K562 (cell line): ENCODE results near the gene ITPR2. TPM values are rescaled to one million over a fixed set of nuclear protein-coding genes. Genes with fewer than 3 reads are reported as not detected.

ENCODE experiments used
- ATAC-seq: fragments of 200-7000 bp; cut with Tn5 transposase; 3 replicates; pipeline ENCODE4 v1.9.1; 2020; ENCODE audit warnings: moderate library complexity
- BruUV-seq: library from RNA; stranded (reverse); fragments of 400-500 nt; replicated peaks from 2 replicates; lab custom pipeline; 2021; lab: Mats Ljungman, UMichigan
- CTCF ChIA-PET: fragments of 300-600 bp; formaldehyde crosslinking; extraction: SDS; loops from one replicate; lab custom pipeline; 2021; ENCODE audit warnings: low intra/inter-chr PET ratio; lab: Yijun Ruan, JAX
- POLR2A ChIA-PET: fragments of 300-600, 350-650 bp; sonication (Branson Sonifier 250); formaldehyde crosslinking; extraction: SDS; loops from one replicate; lab custom pipeline; 2021; ENCODE audit warnings: antibody characterized with exemption, inconsistent platforms; lab: Yijun Ruan, JAX
- DNase-seq, 4 experiments: peaks; one replicate each; pipeline versions ENCODE4 v3.0.0 to v3.0.0-alpha.2; 2011 to 2018; ENCODE audit warnings: low spot score in 3 of 4, mixed read lengths in 3 of 4; ENCODE audit errors: extremely low read depth in 1 of 4
- FAIRE-seq: peaks from 2 replicates; lab custom pipeline; 2011; peaks lifted over from hg19 to GRCh38; lab: Jason Lieb, UNC
- H2AFZ ChIP-seq: 2 replicates; pipeline ENCODE4 v1.6.0; 2011; ENCODE audit warnings: low read depth, low read length, control low read depth, inconsistent platforms
- H3K27ac ChIP-seq: fragments of 200-600 bp; 3 replicates; pipeline ENCODE4 v1.8.0; 2011; ENCODE audit warnings: low read depth, mild to moderate bottlenecking, control low read depth, inconsistent platforms, low read length, moderate library complexity, mixed read lengths; ENCODE audit errors: extremely low read depth
- H3K27me3 ChIP-seq, 2 experiments: fragments of 300-600 bp in 1 of 2; 2 replicates in 1 of 2; 3 replicates in 1 of 2; pipeline versions ENCODE4 v1.6.0 to v1.8.0; 2011; ENCODE audit warnings: inconsistent platforms in 2 of 2, low read length in 2 of 2, mild to moderate bottlenecking in 1 of 2, mixed read lengths in 1 of 2, moderate library complexity in 1 of 2; ENCODE audit not compliant: control insufficient read depth in 2 of 2, insufficient read depth in 2 of 2
- H3K36me3 ChIP-seq: fragments of 300-600 bp; 3 replicates; pipeline ENCODE4 v1.8.0; 2011; ENCODE audit warnings: mild to moderate bottlenecking, low read length, inconsistent platforms; ENCODE audit not compliant: control insufficient read depth, insufficient read depth
- H3K4me1 ChIP-seq, 2 experiments: fragments of 200-600 bp in 1 of 2; replicated peaks in 1 of 2; 2 replicates in 1 of 2; 3 replicates in 1 of 2; pipeline versions ENCODE4 v1.5.1 to v1.8.0; 2011; ENCODE audit warnings: inconsistent platforms in 2 of 2, low read length in 2 of 2, mild to moderate bottlenecking in 1 of 2, mixed read lengths in 1 of 2, moderate library complexity in 1 of 2; ENCODE audit not compliant: control insufficient read depth in 2 of 2, insufficient read depth in 2 of 2
- H3K4me2 ChIP-seq: 2 replicates; pipeline ENCODE4 v1.6.1; 2011; ENCODE audit warnings: low read length, control low read depth, inconsistent platforms, mixed read lengths; ENCODE audit not compliant: insufficient read depth
- H3K4me3 ChIP-seq: fragments of 200-600 bp; sonication (generic), shearing (Covaris generic); 2 replicates; pipeline ENCODE4 v1.5.1; 2016; ENCODE audit warnings: control low read depth, inconsistent platforms
- H3K79me2 ChIP-seq: fragments of 200-600 bp; 3 replicates; pipeline ENCODE4 v1.8.0; 2011; ENCODE audit warnings: low read length, inconsistent platforms; ENCODE audit not compliant: control insufficient read depth, insufficient read depth
- H3K9ac ChIP-seq, 2 experiments: 2 replicates each; pipeline versions ENCODE4 v1.6.0 to v1.6.1; 2011; ENCODE audit warnings: low read depth in 2 of 2, low read length in 2 of 2, control low read depth in 1 of 2, inconsistent platforms in 1 of 2, mild to moderate bottlenecking in 1 of 2, mixed read lengths in 1 of 2; ENCODE audit not compliant: insufficient read depth in 1 of 2
- H3K9me1 ChIP-seq: one replicate; pipeline ENCODE4 v1.6.0; 2011; ENCODE audit warnings: inconsistent platforms, mild to moderate bottlenecking, low read length, moderate library complexity; ENCODE audit not compliant: control insufficient read depth, insufficient read depth
- H3K9me3 ChIP-seq: replicated peaks from 2 replicates; pipeline ENCODE4 v1.5.1; 2011; ENCODE audit warnings: low read depth, low read length, inconsistent platforms; ENCODE audit not compliant: control insufficient read depth, insufficient read depth
- H4K20me1 ChIP-seq: replicated peaks from 2 replicates; pipeline ENCODE4 v1.6.1; 2011; ENCODE audit warnings: low read length, inconsistent platforms, mixed read lengths; ENCODE audit not compliant: control insufficient read depth, insufficient read depth
- CBX1 ChIP-seq: sonication (generic); IDR thresholded peaks from 2 replicates; pipeline ENCODE4 v1.6.1; 2016; ENCODE audit warnings: antibody characterized with exemption, low read depth, mild to moderate bottlenecking
- CEBPB ChIP-seq: fragments of 450-650 bp; IDR thresholded peaks from 2 replicates; pipeline ENCODE4 v1.6.1; 2016; ENCODE audit warnings: missing genetic modification characterization, missing compliant biosample characterization
- CEBPG ChIP-seq, 3 experiments: fragments of 200-800 bp in 1 of 3; sonication (Bioruptor generic) in 1 of 3; sonication (generic) in 1 of 3; formaldehyde crosslinking in 1 of 3; IDR thresholded peaks in 2 of 3; conservative IDR thresholded peaks in 1 of 3; 2 replicates each; pipeline versions ENCODE4 v1.6.1 to v1.8.0; 2016 to 2022; ENCODE audit warnings: missing compliant biosample characterization in 2 of 3, missing genetic modification characterization in 2 of 3, mild to moderate bottlenecking in 1 of 3, missing genetic modification reagents in 1 of 3
- DACH1 ChIP-seq: fragments of 450-650 bp; IDR thresholded peaks from 2 replicates; pipeline ENCODE4 v1.6.1; 2018; ENCODE audit not compliant: partially characterized antibody
- HNRNPH1 ChIP-seq: fragments of 200-400 bp; formaldehyde crosslinking; optimal IDR thresholded peaks from 2 replicates; pipeline ENCODE3; 2017; ENCODE audit warnings: low read depth, mild to moderate bottlenecking, low read length, moderate library complexity
- SNIP1 ChIP-seq: fragments of 450-650 bp; IDR thresholded peaks from 2 replicates; pipeline ENCODE4 v1.7.1; 2017; ENCODE audit warnings: low read depth, mild to moderate bottlenecking
- TGIF2 ChIP-seq: sonication (generic); formaldehyde crosslinking; IDR thresholded peaks from 2 replicates; pipeline ENCODE4 v1.8.1; 2022; ENCODE audit warnings: mild to moderate bottlenecking, missing genetic modification reagents, moderate library complexity
- ZNF212 ChIP-seq: fragments of 450-650 bp; formaldehyde crosslinking; IDR thresholded peaks from 2 replicates; pipeline ENCODE4 v1.4.0; 2020; ENCODE audit warnings: mild to moderate bottlenecking
- WGBS: fragments of 100-300 bp; shearing (Covaris generic); methylation state at CpG from one replicate; pipeline ENCODE4 v1.1.6; 2016; ENCODE audit warnings: low coverage, mixed read lengths; ENCODE audit not compliant: insufficient coverage; ENCODE audit errors: missing lambda C conversion rate; 5-methylcytosine and 5-hydroxymethylcytosine counted together
- in situ Hi-C: fragments of 300-500 bp; cut with MboI; formaldehyde crosslinking; loops from 4 replicates; pipeline ENCODE4 v1.15.0; 2018; ENCODE audit warnings: inconsistent platforms, mixed read lengths
- intact Hi-C: fragments of 100-400 bp; cut with micrococcal nuclease; formaldehyde crosslinking; loops from 2 replicates; pipeline ENCODE4 v1.14.2; 2022
- polyA plus RNA-seq, 8 experiments: library from polyadenylated mRNA; depleted of rRNA in 4 of 8; stranded (reverse) in 5 of 8; unstranded in 3 of 8; fragments of >200 nt; fragmentation: Nextera tagmentation in 2 of 8; fragmentation: Illumina TruSeq in 1 of 8; extraction: Ambion mirVana in 2 of 8; extraction: Trizol in 1 of 8; gene quantifications; 2 replicates each; pipeline versions ENCODE4 v1.2.1 to v1.2.3, GENCODE V29; 2011 to 2014; ENCODE audit warnings: inconsistent platforms in 1 of 8, missing spikeins in 1 of 8
- total RNA-seq, 7 experiments: library from RNA; depleted of rRNA in 6 of 7; stranded (reverse); fragments of >200 nt in 6 of 7; fragmentation: Illumina TruSeq in 2 of 7; extraction: Trizol in 2 of 7; gene quantifications; 2 replicates each; pipeline versions ENCODE4 v1.2.1 to v1.2.3, GENCODE V29; 2011 to 2021; ENCODE audit warnings: low replicate concordance in 1 of 7

Gene ITPR2
- total and polyA plus RNA-seq, 9 of the 15 experiments (the other 6 are each of a cell fraction or from before 2014, with no cell fraction given) = 0.21 to 3.3 (median 0.95) TPM

DNA sequence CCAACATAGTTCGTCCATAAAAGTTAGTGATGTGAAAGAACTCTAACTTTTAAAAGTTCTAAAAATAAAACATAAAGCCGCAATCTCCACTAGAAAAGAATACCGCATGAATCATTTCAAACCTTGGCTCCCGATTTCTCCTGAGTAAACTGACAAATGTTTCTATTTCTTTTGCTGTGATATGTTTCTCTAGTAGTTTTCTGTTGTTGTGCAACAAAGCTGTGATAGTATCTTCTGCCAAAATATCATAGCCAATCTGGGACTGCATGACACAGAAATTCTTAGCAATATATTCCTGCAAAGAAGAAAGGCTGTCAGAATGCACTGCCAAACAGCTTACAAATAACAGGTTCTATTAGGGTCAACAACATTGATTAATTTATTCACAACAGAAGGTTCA, 174.0 kb downstream of the ITPR2 start:
- ChIA-PET POLR2A (interaction anchor here (0.6 kb wide), 1 partner anchor 51 kb away, joined by 4 read pairs; no protein-coding TSS in a partner anchor), CTCF (no interaction called here)
- Histone ChIP-seq H3K4me2 (no peak overlapping the region), H3K27me3 (no peaks in the 10 kb centered on the region), H3K9ac (no peak overlapping the region), H3K36me3 (no peaks in the 10 kb centered on the region)
- no peak for ATAC-seq
- no TSS peak for BruUV-seq
- in situ Hi-C loops = no loop called here
- intact Hi-C loops = no loop called here
- TF ChIP-seq SNIP1 (no peak), CEBPG (CRISPR knock-in tag; IDR thresholded peaks at IDR 0.05) (no peak), CEBPG (tag; conservative IDR thresholded peaks at IDR 0.05 in 1 of 2, IDR thresholded peaks at IDR 0.05 in 1 of 2) (peak in 1 of 2 experiments; percentile 83; a peak in 2 of 4 replicates), CEBPB (peak; percentile 45; the same call in 1 of the 2 replicates), HNRNPH1 (no peak)
- TF ChIP-seq, all 486 proteins: peak for 2
- Histone ChIP-seq H3K9me1 (no peaks in the 10 kb centered on the region), H3K9me3 (no peaks in the 10 kb centered on the region), H4K20me1 (no peaks in the 10 kb centered on the region), H3K4me1 (no peaks in the 10 kb centered on the region), H3K27ac (no peak overlapping the region), H2AFZ (no peak overlapping the region), H3K79me2 (no peaks in the 10 kb centered on the region), H3K4me3 (no peak overlapping the region)
- FAIRE-seq (no peak), DNase-seq (no peak)
- WGBS = 37% methylated on average over 4 of the region's 4 CpGs

DNA sequence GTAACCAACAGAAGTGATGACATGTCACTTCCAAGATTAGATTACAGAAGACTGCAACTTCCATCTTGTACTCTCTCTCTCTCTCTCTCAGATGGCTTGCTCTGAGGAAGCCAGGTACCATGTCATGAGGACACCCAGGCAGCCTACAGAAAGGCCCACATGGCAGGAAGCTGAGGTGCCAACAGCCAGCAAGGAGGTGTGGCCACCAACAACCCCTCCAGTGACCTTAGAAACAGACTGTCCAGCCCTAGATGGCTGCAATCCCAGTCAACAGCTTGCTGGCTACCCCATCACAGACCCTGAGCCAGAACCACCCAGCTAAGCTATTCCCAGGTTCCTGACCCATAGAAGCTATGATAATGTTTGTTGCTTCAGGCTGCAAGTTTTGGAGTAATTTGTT, 178.4 kb downstream of the ITPR2 start:
- Histone ChIP-seq H3K9me3 (no peaks in the 10 kb centered on the region), H2AFZ (no peak overlapping the region), H3K4me1 (no peaks in the 10 kb centered on the region), H3K27ac (no peak overlapping the region), H3K27me3 (no peaks in the 10 kb centered on the region), H3K79me2 (no peaks in the 10 kb centered on the region), H3K9ac (no peak overlapping the region), H3K9me1 (no peaks in the 10 kb centered on the region), H3K36me3 (no peaks in the 10 kb centered on the region), H3K4me2 (no peak overlapping the region), H3K4me3 (no peak overlapping the region), H4K20me1 (no peaks in the 10 kb centered on the region)
- POLR2A ChIA-PET = interaction anchor here (0.6 kb wide), 1 partner anchor 1470 kb away, joined by 3 read pairs; no protein-coding TSS in a partner anchor
- no peak for TF ChIP-seq CBX1
- no peak for TF ChIP-seq TGIF2 (CRISPR knock-in tag)
- peak; percentile 4 for TF ChIP-seq DACH1
- no peak for TF ChIP-seq ZNF212 (CRISPR knock-in tag)
- BruUV-seq = no TSS peak
- ATAC-seq = no peak
- intact Hi-C loops (loop anchor here (5.0 kb wide), 2 partner anchors 48 to 222 kb away; no protein-coding TSS in a partner anchor), in situ Hi-C loops (no loop called here)
- no peak for DNase-seq
- CTCF ChIA-PET = interaction anchor here (0.7 kb wide), 1 partner anchor 360 kb away, joined by 3 read pairs; no protein-coding TSS in a partner anchor
- FAIRE-seq = no peak
